Omental fat pad (tissue), 4 donors: Measurements from ENCODE around the gene METRNL. TPM values are rescaled to one million over a fixed set of nuclear protein-coding genes. Genes with fewer than 3 reads are reported as not detected.

ENCODE experiments used
- ATAC-seq: fragments of 150-250 bp; one replicate; pipeline ENCODE4 v1.9.1; 2016; ENCODE audit warnings: mild to moderate bottlenecking, moderate library complexity; ENCODE audit not compliant: low FRiP score
- DNase-seq: peaks from one replicate; pipeline ENCODE4 v3.0.0-alpha.2; 2019; ENCODE audit warnings: low spot score
- CTCF ChIP-seq, 3 donors: fragments of 450-650 bp; IDR thresholded peaks; one replicate each; pipeline ENCODE4 v1.5.1; 2016 to 2017; ENCODE audit warnings: antibody characterized with exemption in 3 of 3, mild to moderate bottlenecking in 3 of 3, moderate library complexity in 2 of 3
- total RNA-seq, 4 donors: library from RNA; depleted of rRNA; stranded (reverse); fragments of >200 nt; gene quantifications; one replicate each; pipeline ENCODE4 v1.1.0, GENCODE V29; 2016

METRNL gene
- total RNA-seq, 4 donors from 2014 or later, result 68.4 to 271 (median 99.9) TPM

GRCh38 chr17:83099570-83100181, 20.3 kb downstream of the METRNL start:
- ATAC-seq, result no peak

GRCh38 chr17:83100220-83100852, 20.9 kb downstream of the METRNL start:
- DNase-seq, result no peak
- no peak for ATAC-seq
- TF ChIP-seq CTCF (IDR thresholded peaks at IDR 0.05), result no peak

More at GRCh38 chr17:83099570-83100181, 20.3 kb downstream of the METRNL start:
- no peak for TF ChIP-seq CTCF (IDR thresholded peaks at IDR 0.05)
- DNase-seq, result no peak

- DNase-seq, result no peak
- no peak for TF ChIP-seq CTCF (IDR thresholded peaks at IDR 0.05)
- ATAC-seq, result peak; percentile 19
These were observed 21.5 kb downstream of the METRNL start for GRCh38 chr17:83100853-83101391.

- ATAC-seq (no peak), DNase-seq (no peak)
These were observed 22.5 kb downstream of the METRNL start for GRCh38 chr17:83101805-83102480.

GRCh38 chr17:83103200-83103942, 24.0 kb downstream of the METRNL start:
- ATAC-seq (no peak), DNase-seq (no peak)
- TF ChIP-seq CTCF (IDR thresholded peaks at IDR 0.05), result no peak

More at GRCh38 chr17:83101805-83102480, 22.5 kb downstream of the METRNL start:
- TF ChIP-seq CTCF (IDR thresholded peaks at IDR 0.05), result no peak

GRCh38 chr17:83103943-83104311, 24.5 kb downstream of the METRNL start:
- DNase-seq (no peak), ATAC-seq (no peak)
- no peak for TF ChIP-seq CTCF (IDR thresholded peaks at IDR 0.05)
